ENCODE measurements around the gene DLG2. TPM values are rescaled to one million over a fixed set of nuclear protein-coding genes. Genes with fewer than 3 reads are reported as not detected.
A peak's percentile ranks its signal among the peaks of the same experiment; 100 is the strongest.
"Not testable (repeated sequence)": the region's sequence is repeated elsewhere in the genome, so short reads cannot be mapped to it uniquely, and the experiment has no call there.

The DLG2 gene
- polyA plus RNA-seq, 6 donors from 2014 or later = 0.93 to 2.4 (median 1.3) TPM

- DNase-seq = no peak
- no peak for ATAC-seq (ENCODE audit: low read depth in 2 of 2)
- no peaks in the 10 kb centered on the region for H3K36me3 Mint-ChIP-seq
- H3K27me3 Mint-ChIP-seq = no peaks in the 10 kb centered on the region
- peak overlapping the region in 1 of 6 donors; percentile 63 for H3K27ac Mint-ChIP-seq
- H3K4me3 Mint-ChIP-seq = no peak overlapping the region
- H3K4me1 Mint-ChIP-seq = no peaks in the 10 kb centered on the region
- H3K9me3 Mint-ChIP-seq = peaks cover 0 to 23% (median 10%) of the 10 kb centered on the region in 7 donors
Observed at GRCh38 chr11:84800755-84801346, 826.3 kb downstream of the DLG2 start.

GRCh38 chr11:84799112-84799511 is 828.0 kb downstream of the DLG2 start:
- DNase-seq = no peak
- H3K4me1 Mint-ChIP-seq = no peaks in the 10 kb centered on the region
- H3K4me3 Mint-ChIP-seq = no peak overlapping the region
- H3K27me3 Mint-ChIP-seq = no peaks in the 10 kb centered on the region
- ATAC-seq (ENCODE audit: low read depth in 2 of 2) = no peak
- H3K9me3 Mint-ChIP-seq = peaks cover 0 to 14% (median 3%) of the 10 kb centered on the region in 7 donors
- no peak overlapping the region for H3K27ac Mint-ChIP-seq
- H3K36me3 Mint-ChIP-seq = no peaks in the 10 kb centered on the region

GRCh38 chr11:84795698-84796097 is 831.4 kb downstream of the DLG2 start:
- H3K9me3 Mint-ChIP-seq = peaks cover 0 to 14% (median 6%) of the 10 kb centered on the region in 7 donors
- ATAC-seq (ENCODE audit: low read depth in 2 of 2) (no peak), DNase-seq (no peak)
- peaks cover 0 to 3% (median 0%) of the 10 kb centered on the region in 3 donors for H3K4me1 Mint-ChIP-seq
- no peaks in the 10 kb centered on the region for H3K27me3 Mint-ChIP-seq
- no peaks in the 10 kb centered on the region for H3K36me3 Mint-ChIP-seq
- H3K27ac Mint-ChIP-seq = no peak overlapping the region
- no peak overlapping the region for H3K4me3 Mint-ChIP-seq

- DNase-seq (no peak), ATAC-seq (ENCODE audit: low read depth in 2 of 2) (no peak)
- Mint-ChIP-seq H3K36me3 (no peaks in the 10 kb centered on the region), H3K27me3 (no peaks in the 10 kb centered on the region), H3K4me3 (peak overlapping the region in 1 of 8 donors; percentile 53), H3K27ac (no peak overlapping the region), H3K4me1 (peaks cover 0 to 3% (median 0%) of the 10 kb centered on the region in 3 donors), H3K9me3 (peaks cover 0 to 14% (median 6%) of the 10 kb centered on the region in 7 donors)
Observed at GRCh38 chr11:84794663-84795443, 832.3 kb downstream of the DLG2 start.

GRCh38 chr11:84793318-84793717 is 833.8 kb downstream of the DLG2 start:
- peaks cover 0 to 11% (median 6%) of the 10 kb centered on the region in 7 donors for H3K9me3 Mint-ChIP-seq
- H3K27me3 Mint-ChIP-seq = no peaks in the 10 kb centered on the region
- peaks cover 0 to 3% (median 0%) of the 10 kb centered on the region in 3 donors for H3K4me1 Mint-ChIP-seq
- DNase-seq (no peak), ATAC-seq (ENCODE audit: low read depth in 2 of 2) (no peak)
- H3K27ac Mint-ChIP-seq = no peak overlapping the region
- H3K36me3 Mint-ChIP-seq = no peaks in the 10 kb centered on the region
- no peak overlapping the region for H3K4me3 Mint-ChIP-seq

GRCh38 chr11:84790849-84791427 is 836.2 kb downstream of the DLG2 start:
- Mint-ChIP-seq H3K9me3 (peaks cover 0 to 10% (median 4%) of the 10 kb centered on the region in 7 donors), H3K4me1 (peaks cover 0 to 3% (median 0%) of the 10 kb centered on the region in 3 donors), H3K36me3 (no peaks in the 10 kb centered on the region), H3K27ac (no peak overlapping the region), H3K27me3 (no peaks in the 10 kb centered on the region), H3K4me3 (no peak overlapping the region)
- ATAC-seq (ENCODE audit: low read depth in 2 of 2) (no peak), DNase-seq (no peak)

GRCh38 chr11:84788220-84788619 is 838.9 kb downstream of the DLG2 start:
- H3K27me3 Mint-ChIP-seq = no peaks in the 10 kb centered on the region
- peaks cover 0 to 10% (median 2%) of the 10 kb centered on the region in 7 donors for H3K9me3 Mint-ChIP-seq
- no peak overlapping the region for H3K27ac Mint-ChIP-seq
- no peak overlapping the region for H3K4me3 Mint-ChIP-seq
- DNase-seq (no peak), ATAC-seq (ENCODE audit: low read depth in 2 of 2) (no peak)
- H3K36me3 Mint-ChIP-seq = no peaks in the 10 kb centered on the region
- H3K4me1 Mint-ChIP-seq = peaks cover 0 to 3% (median 0%) of the 10 kb centered on the region in 3 donors

- H3K36me3 Mint-ChIP-seq; H3K4me3 Mint-ChIP-seq; H3K9me3 Mint-ChIP-seq; ATAC-seq (ENCODE audit: low read depth in 2 of 2); DNase-seq; H3K27ac Mint-ChIP-seq; H3K4me1 Mint-ChIP-seq; H3K27me3 Mint-ChIP-seq: not testable (repeated sequence)
Observed at GRCh38 chr11:84784158-84784557, 843.0 kb downstream of the DLG2 start.

GRCh38 chr11:84780689-84781293 is 846.4 kb downstream of the DLG2 start:
- no peak for DNase-seq
- Mint-ChIP-seq H3K27me3 (no peaks in the 10 kb centered on the region), H3K9me3 (peaks cover 0 to 5% (median 0%) of the 10 kb centered on the region in 7 donors), H3K36me3 (no peaks in the 10 kb centered on the region), H3K27ac (peak overlapping the region in 1 of 6 donors; percentile 11), H3K4me3 (no peak overlapping the region), H3K4me1 (peaks cover 0 to 2% (median 0%) of the 10 kb centered on the region in 3 donors)
- ATAC-seq (ENCODE audit: low read depth in 2 of 2) = no peak

- Mint-ChIP-seq H3K4me1 (no peaks in the 10 kb centered on the region), H3K4me3 (no peak overlapping the region), H3K27me3 (no peaks in the 10 kb centered on the region), H3K36me3 (no peaks in the 10 kb centered on the region), H3K27ac (no peak overlapping the region), H3K9me3 (peaks cover 2 to 38% (median 11%) of the 10 kb centered on the region in 7 donors)
- DNase-seq (no peak), ATAC-seq (ENCODE audit: low read depth in 2 of 2) (no peak)
Observed at GRCh38 chr11:84775503-84775902, 851.6 kb downstream of the DLG2 start.

GRCh38 chr11:84763931-84764330 is 863.2 kb downstream of the DLG2 start:
- H3K27ac Mint-ChIP-seq = no peak overlapping the region
- no peak for DNase-seq
- H3K36me3 Mint-ChIP-seq = no peaks in the 10 kb centered on the region
- ATAC-seq (ENCODE audit: low read depth in 2 of 2) = no peak
- H3K27me3 Mint-ChIP-seq = no peaks in the 10 kb centered on the region
- no peaks in the 10 kb centered on the region for H3K4me1 Mint-ChIP-seq
- H3K4me3 Mint-ChIP-seq = no peak overlapping the region
- H3K9me3 Mint-ChIP-seq = peaks cover under 1 to 10% (median 1%) of the 10 kb centered on the region in 7 donors

- no peaks in the 10 kb centered on the region for H3K36me3 Mint-ChIP-seq
- no peak for DNase-seq
- no peaks in the 10 kb centered on the region for H3K27me3 Mint-ChIP-seq
- no peak overlapping the region for H3K27ac Mint-ChIP-seq
- ATAC-seq (ENCODE audit: low read depth in 2 of 2) = no peak
- H3K4me1 Mint-ChIP-seq = no peaks in the 10 kb centered on the region
- H3K4me3 Mint-ChIP-seq = no peak overlapping the region
- peaks cover 0 to 6% (median 1%) of the 10 kb centered on the region in 7 donors for H3K9me3 Mint-ChIP-seq
Observed at GRCh38 chr11:84757711-84758110, 869.4 kb downstream of the DLG2 start.

- no peak for DNase-seq
- ATAC-seq (ENCODE audit: low read depth in 2 of 2) = no peak
Observed at GRCh38 chr11:84751371-84751770, 875.8 kb downstream of the DLG2 start.

More at GRCh38 chr11:84751371-84751770, 875.8 kb downstream of the DLG2 start:
- H3K27ac Mint-ChIP-seq = no peak overlapping the region
- H3K36me3 Mint-ChIP-seq = no peaks in the 10 kb centered on the region
- H3K4me1 Mint-ChIP-seq = no peaks in the 10 kb centered on the region
- H3K4me3 Mint-ChIP-seq = no peak overlapping the region
- H3K27me3 Mint-ChIP-seq = no peaks in the 10 kb centered on the region
- H3K9me3 Mint-ChIP-seq = peaks cover 0 to 6% (median 0%) of the 10 kb centered on the region in 7 donors
